ENCODE results near the gene PANK2. TPM values are rescaled to one million over a fixed set of nuclear protein-coding genes. Genes with fewer than 3 reads are reported as not detected.
"Not testable (repeated sequence)": the region's sequence is repeated elsewhere in the genome, so short reads cannot be mapped to it uniquely, and the experiment has no call there.

Gene PANK2
- total RNA-seq, 4 donors from 2014 or later: 49.0 to 58.1 (median 54.3) TPM

- H3K36me3 ChIP-seq: no peaks in the 10 kb centered on the region
- H3K27me3 ChIP-seq: no peaks in the 10 kb centered on the region
Observed at GRCh38 chr20:3966571-3966970, 77.4 kb downstream of the PANK2 start.

GRCh38 chr20:3970016-3970415 lies 80.8 kb downstream of the PANK2 start:
- no peak for TF ChIP-seq POLR2A (IDR thresholded peaks at IDR 0.05)
- TF ChIP-seq CTCF (IDR thresholded peaks at IDR 0.05): no peak
- TF ChIP-seq EP300 (IDR thresholded peaks at IDR 0.05): no peak
- no peak for TF ChIP-seq POLR2AphosphoS5 (IDR thresholded peaks at IDR 0.05)
- 90% methylated on average over 4 to 5 of the region's 5 CpGs for WGBS, 2 donors (ENCODE audit: low coverage in 1 of 2)
- Histone ChIP-seq H3K4me1 (no peaks in the 10 kb centered on the region), H3K4me3 (no peak overlapping the region), H3K9me3 (no peaks in the 10 kb centered on the region), H3K36me3 (no peaks in the 10 kb centered on the region), H3K27ac (no peak overlapping the region), H3K27me3 (no peaks in the 10 kb centered on the region)
- no peak for ATAC-seq

More at GRCh38 chr20:3966571-3966970, 77.4 kb downstream of the PANK2 start:
- Histone ChIP-seq H3K9me3 (no peaks in the 10 kb centered on the region), H3K4me1 (no peaks in the 10 kb centered on the region), H3K4me3 (no peak overlapping the region), H3K27ac (no peak overlapping the region)
- TF ChIP-seq POLR2A (IDR thresholded peaks at IDR 0.05): no peak
- TF ChIP-seq POLR2AphosphoS5 (IDR thresholded peaks at IDR 0.05): no peak
- TF ChIP-seq CTCF (IDR thresholded peaks at IDR 0.05): no peak
- no peak for TF ChIP-seq EP300 (IDR thresholded peaks at IDR 0.05)
- ATAC-seq: no peak

DNA sequence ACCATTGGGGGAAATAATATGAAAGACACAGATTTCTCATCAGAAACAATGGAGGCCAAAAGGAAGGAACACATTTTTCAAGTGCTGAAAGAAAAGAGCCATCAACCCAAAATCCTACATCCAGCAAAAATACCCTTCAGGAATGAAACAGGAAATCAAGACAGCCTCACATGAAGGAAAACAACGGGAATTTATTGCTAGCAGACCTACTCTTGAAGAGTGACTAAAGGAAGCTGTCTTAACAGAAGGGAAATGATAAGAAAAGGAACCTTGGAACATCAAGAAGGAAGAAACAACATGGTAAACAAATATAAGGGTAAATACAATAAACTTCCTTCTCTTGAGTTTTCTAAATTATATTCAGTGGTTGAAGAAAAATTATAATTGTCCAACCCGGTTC lies 82.0 kb downstream of the PANK2 start:
- no peaks in the 10 kb centered on the region for H3K27me3 ChIP-seq
- WGBS, 2 donors (ENCODE audit: low coverage in 1 of 2): 86 to 88% methylated on average over 1 to 2 of the region's 2 CpGs
- no peak for TF ChIP-seq POLR2AphosphoS5 (IDR thresholded peaks at IDR 0.05)
- no peak for TF ChIP-seq EP300 (IDR thresholded peaks at IDR 0.05)
- no peak for TF ChIP-seq POLR2A (IDR thresholded peaks at IDR 0.05)
- TF ChIP-seq CTCF (IDR thresholded peaks at IDR 0.05): no peak
- H3K9me3 ChIP-seq: no peaks in the 10 kb centered on the region
- no peak for ATAC-seq
- H3K4me3 ChIP-seq: no peak overlapping the region
- no peak overlapping the region for H3K27ac ChIP-seq
- no peaks in the 10 kb centered on the region for H3K36me3 ChIP-seq
- H3K4me1 ChIP-seq: no peaks in the 10 kb centered on the region

DNA sequence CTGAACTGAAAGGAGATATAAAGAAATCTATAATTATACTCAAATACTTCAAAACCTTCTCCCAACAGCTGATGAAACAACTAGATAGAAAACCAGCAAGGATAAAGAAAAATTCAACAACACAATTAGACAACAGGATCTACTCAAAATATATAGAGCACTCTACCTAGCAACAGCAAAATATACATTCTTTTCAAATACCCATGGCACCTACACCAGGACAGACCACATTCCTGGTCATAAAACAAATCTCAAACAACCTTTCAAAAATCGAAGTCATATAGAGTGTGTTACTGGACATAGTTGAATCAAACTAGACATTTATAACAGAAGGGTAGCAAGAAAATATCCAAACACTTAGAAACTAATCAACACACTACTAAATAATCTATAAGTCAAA lies 83.0 kb downstream of the PANK2 start:
- no peak for TF ChIP-seq POLR2A (IDR thresholded peaks at IDR 0.05)
- TF ChIP-seq EP300 (IDR thresholded peaks at IDR 0.05): no peak
- 100% methylated on average over 1 of the region's 1 CpG for WGBS, 2 donors (ENCODE audit: low coverage in 1 of 2)

GRCh38 chr20:3972631-3973030 lies 83.4 kb downstream of the PANK2 start:
- H3K36me3 ChIP-seq, H3K4me3 ChIP-seq, H3K27me3 ChIP-seq, H3K4me1 ChIP-seq, ATAC-seq, H3K27ac ChIP-seq, H3K9me3 ChIP-seq: not testable (repeated sequence)
- WGBS, 2 donors (ENCODE audit: low coverage in 1 of 2): 92 to 100% methylated on average over 6 to 15 of the region's 20 CpGs

More for the DNA sequence above, 83.0 kb downstream of the PANK2 start:
- Histone ChIP-seq H3K27me3 (no peaks in the 10 kb centered on the region), H3K4me3 (no peak overlapping the region), H3K36me3 (no peaks in the 10 kb centered on the region), H3K27ac (no peak overlapping the region), H3K9me3 (no peaks in the 10 kb centered on the region), H3K4me1 (no peaks in the 10 kb centered on the region)
- ATAC-seq: no peak

- TF ChIP-seq POLR2AphosphoS5 (IDR thresholded peaks at IDR 0.05) (no peak), EP300 (IDR thresholded peaks at IDR 0.05) (no peak), CTCF (IDR thresholded peaks at IDR 0.05) (no peak), POLR2A (IDR thresholded peaks at IDR 0.05) (no peak)
- Histone ChIP-seq H3K36me3 (no peaks in the 10 kb centered on the region), H3K4me3 (no peak overlapping the region), H3K9me3 (no peaks in the 10 kb centered on the region), H3K27ac (no peak overlapping the region), H3K4me1 (no peaks in the 10 kb centered on the region), H3K27me3 (no peaks in the 10 kb centered on the region)
- WGBS, 2 donors (ENCODE audit: low coverage in 1 of 2): 78 to 86% methylated on average over 2 of the region's 2 CpGs
- ATAC-seq: no peak
Observed at GRCh38 chr20:3973705-3974104, 84.5 kb downstream of the PANK2 start.

All from gastroesophageal sphincter (tissue), 4 donors.